Measurements from ENCODE around the gene APBB2. TPM values are rescaled to one million over a fixed set of nuclear protein-coding genes. Genes with fewer than 3 reads are reported as not detected.

Gene APBB2
- total RNA-seq, 4 donors from 2014 or later, result 66.3 to 133 (median 90.2) TPM

DNA sequence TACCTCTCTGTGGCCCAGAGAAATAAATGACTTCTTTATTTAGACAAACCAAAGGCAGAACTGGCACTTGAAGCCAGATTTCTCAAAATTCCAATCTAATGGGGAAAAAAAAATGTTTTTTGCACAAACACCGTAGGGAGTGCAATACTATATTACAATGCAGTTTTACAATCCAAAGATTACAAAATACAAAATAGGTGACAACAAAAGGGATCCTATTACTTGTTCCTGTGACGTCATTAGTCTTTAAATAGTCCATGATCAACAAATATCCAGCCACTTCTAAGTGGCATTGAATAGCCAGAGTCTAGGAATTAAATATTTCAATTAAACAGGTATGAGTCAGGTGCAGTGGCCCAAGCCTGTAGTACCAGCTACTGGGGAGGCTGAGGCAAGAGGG is 3.0 kb upstream of the APBB2 start:
- no peaks in the 10 kb centered on the region for H3K27me3 ChIP-seq
- H3K36me3 ChIP-seq, result no peaks in the 10 kb centered on the region
- ATAC-seq, result no peak
- peaks cover 0 to 36% (median 3%) of the 10 kb centered on the region in 3 donors for H3K4me1 ChIP-seq
- no peak overlapping the region for H3K4me3 ChIP-seq
- H3K9me3 ChIP-seq, result no peaks in the 10 kb centered on the region
- TF ChIP-seq POLR2AphosphoS5 (IDR thresholded peaks at IDR 0.05) (no peak), POLR2A (IDR thresholded peaks at IDR 0.05) (no peak), EP300 (IDR thresholded peaks at IDR 0.05) (no peak)
- TF ChIP-seq, protein P1, sequence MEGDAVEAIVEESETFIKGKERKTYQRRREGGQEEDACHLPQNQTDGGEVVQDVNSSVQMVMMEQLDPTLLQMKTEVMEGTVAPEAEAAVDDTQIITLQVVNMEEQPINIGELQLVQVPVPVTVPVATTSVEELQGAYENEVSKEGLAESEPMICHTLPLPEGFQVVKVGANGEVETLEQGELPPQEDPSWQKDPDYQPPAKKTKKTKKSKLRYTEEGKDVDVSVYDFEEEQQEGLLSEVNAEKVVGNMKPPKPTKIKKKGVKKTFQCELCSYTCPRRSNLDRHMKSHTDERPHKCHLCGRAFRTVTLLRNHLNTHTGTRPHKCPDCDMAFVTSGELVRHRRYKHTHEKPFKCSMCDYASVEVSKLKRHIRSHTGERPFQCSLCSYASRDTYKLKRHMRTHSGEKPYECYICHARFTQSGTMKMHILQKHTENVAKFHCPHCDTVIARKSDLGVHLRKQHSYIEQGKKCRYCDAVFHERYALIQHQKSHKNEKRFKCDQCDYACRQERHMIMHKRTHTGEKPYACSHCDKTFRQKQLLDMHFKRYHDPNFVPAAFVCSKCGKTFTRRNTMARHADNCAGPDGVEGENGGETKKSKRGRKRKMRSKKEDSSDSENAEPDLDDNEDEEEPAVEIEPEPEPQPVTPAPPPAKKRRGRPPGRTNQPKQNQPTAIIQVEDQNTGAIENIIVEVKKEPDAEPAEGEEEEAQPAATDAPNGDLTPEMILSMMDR (IDR thresholded peaks at IDR 0.05), result no peak
- WGBS, 2 donors (ENCODE audit: low coverage in 1 of 2), result 62 to 72% methylated on average over 2 of the region's 2 CpGs
- H3K27ac ChIP-seq, result peak overlapping the region in 2 of 4 donors; percentile 89 to 92

GRCh38 chr4:41217020-41217333 is 2.6 kb upstream of the APBB2 start:
- ATAC-seq, result no peak
- no peak for TF ChIP-seq EP300 (IDR thresholded peaks at IDR 0.05)
- no peak for TF ChIP-seq POLR2AphosphoS5 (IDR thresholded peaks at IDR 0.05)
- TF ChIP-seq, protein P1 (IDR thresholded peaks at IDR 0.05), result no peak
- no peak for TF ChIP-seq POLR2A (IDR thresholded peaks at IDR 0.05)
- Histone ChIP-seq H3K4me1 (peaks cover 0 to 40% (median 3%) of the 10 kb centered on the region in 3 donors), H3K27me3 (no peaks in the 10 kb centered on the region), H3K36me3 (no peaks in the 10 kb centered on the region), H3K27ac (peak overlapping the region; percentile 63 to 92 (median 90)), H3K4me3 (peak overlapping the region; percentile 62 to 66), H3K9me3 (no peaks in the 10 kb centered on the region)
- 11 to 16% methylated on average over 2 of the region's 2 CpGs for whole genome bisulfite sequencing, 2 donors (ENCODE audit: low coverage in 1 of 2)

DNA sequence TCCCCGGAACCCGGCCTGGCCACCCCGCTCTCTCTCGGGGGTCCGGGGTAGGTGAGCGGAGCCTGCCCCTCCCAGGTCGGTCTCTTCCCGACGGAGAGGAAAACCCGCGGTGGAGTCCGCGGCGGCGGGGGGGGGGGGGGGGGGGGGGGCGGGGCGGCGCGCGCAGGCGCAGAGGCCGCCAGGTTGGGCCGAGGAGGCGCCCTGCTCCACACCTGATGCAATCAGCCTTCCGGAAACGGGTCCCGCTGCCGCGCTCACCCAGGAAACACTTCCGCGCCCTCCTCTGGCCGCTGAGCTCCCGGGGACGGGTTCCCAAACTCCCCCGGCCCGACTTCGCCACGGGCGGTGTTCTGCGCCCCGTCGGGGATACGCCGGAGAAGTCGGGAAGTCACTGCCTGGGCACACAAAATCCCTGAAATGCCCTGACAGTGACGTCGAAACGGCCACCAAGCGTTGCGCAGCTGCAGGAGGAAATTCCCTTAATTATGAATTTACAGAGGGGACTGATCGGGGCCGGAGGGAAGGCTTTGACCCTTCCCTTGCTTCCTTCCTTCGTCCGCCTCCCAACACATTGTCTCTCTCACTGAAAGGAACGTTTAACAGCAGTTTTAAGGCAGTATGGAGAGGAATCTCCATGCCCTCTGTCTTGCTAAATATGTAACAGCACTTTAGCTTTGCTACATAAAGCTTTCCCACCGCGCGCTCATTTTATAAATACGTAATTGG is 2.1 kb upstream of the APBB2 start:
- H3K4me1 ChIP-seq, result peaks cover 0 to 45% (median 3%) of the 10 kb centered on the region in 3 donors
- no peaks in the 10 kb centered on the region for H3K9me3 ChIP-seq
- TF ChIP-seq EP300 (IDR thresholded peaks at IDR 0.05), result no peak
- TF ChIP-seq POLR2A (IDR thresholded peaks at IDR 0.05), result peak in 1 of 2 donors; percentile 49
- TF ChIP-seq POLR2AphosphoS5 (IDR thresholded peaks at IDR 0.05), result peak; percentile 57
- TF ChIP-seq, protein P1 (IDR thresholded peaks at IDR 0.05), result peak; percentile 14 to 52 (median 35)
- H3K27ac ChIP-seq, result peak overlapping the region; percentile 63 to 92 (median 90)
- 3% methylated on average over 9 to 10 of the region's 59 CpGs for WGBS, 2 donors (ENCODE audit: low coverage in 1 of 2)
- H3K27me3 ChIP-seq, result no peaks in the 10 kb centered on the region
- peak; percentile 67 for ATAC-seq
- no peaks in the 10 kb centered on the region for H3K36me3 ChIP-seq
- H3K4me3 ChIP-seq, result peak overlapping the region; percentile 62 to 66

DNA sequence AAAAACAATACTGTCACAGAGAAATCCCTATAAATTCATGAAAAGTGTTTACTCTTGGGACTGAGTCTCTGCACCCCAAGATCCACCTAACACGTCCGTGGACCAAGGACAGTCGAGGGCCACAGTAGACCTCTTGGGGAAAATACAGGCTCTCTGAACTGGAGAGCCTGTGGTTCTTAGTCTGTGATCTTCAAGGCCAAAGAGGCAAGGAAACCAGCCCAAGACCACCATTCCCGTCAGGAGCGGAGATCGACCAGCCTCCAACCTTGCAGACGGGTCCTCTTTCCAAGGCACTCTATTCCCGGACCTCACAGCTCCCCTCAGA is 1.6 kb upstream of the APBB2 start:
- no peaks in the 10 kb centered on the region for H3K9me3 ChIP-seq
- no peaks in the 10 kb centered on the region for H3K27me3 ChIP-seq
- peak overlapping the region; percentile 62 to 66 for H3K4me3 ChIP-seq
- no peaks in the 10 kb centered on the region for H3K36me3 ChIP-seq
- peak overlapping the region; percentile 63 to 92 (median 90) for H3K27ac ChIP-seq
- 0 to 16% methylated on average over 1 to 5 of the region's 8 CpGs for WGBS, 2 donors (ENCODE audit: low coverage in 1 of 2)
- H3K4me1 ChIP-seq, result peaks cover 0 to 50% (median 3%) of the 10 kb centered on the region in 3 donors
- ATAC-seq, result no peak
- TF ChIP-seq EP300 (IDR thresholded peaks at IDR 0.05), result no peak
- TF ChIP-seq POLR2AphosphoS5 (IDR thresholded peaks at IDR 0.05), result no peak
- no peak for TF ChIP-seq POLR2A (IDR thresholded peaks at IDR 0.05)
- TF ChIP-seq, protein P1 (IDR thresholded peaks at IDR 0.05), result no peak

GRCh38 chr4:41215155-41215554 is 813 bp upstream of the APBB2 start:
- WGBS, 2 donors (ENCODE audit: low coverage in 1 of 2), result 43 to 68% methylated on average over 2 to 5 of the region's 9 CpGs
- Histone ChIP-seq H3K4me1 (peaks cover 0 to 56% (median 3%) of the 10 kb centered on the region in 3 donors), H3K9me3 (no peaks in the 10 kb centered on the region), H3K27ac (peak overlapping the region in 3 of 4 donors; percentile 76 to 92 (median 89)), H3K4me3 (no peak overlapping the region), H3K36me3 (no peaks in the 10 kb centered on the region), H3K27me3 (no peaks in the 10 kb centered on the region)
- no peak for ATAC-seq
- TF ChIP-seq POLR2AphosphoS5 (IDR thresholded peaks at IDR 0.05) (no peak), POLR2A (IDR thresholded peaks at IDR 0.05) (no peak), EP300 (IDR thresholded peaks at IDR 0.05) (no peak)
- TF ChIP-seq, protein P1 (IDR thresholded peaks at IDR 0.05), result no peak

Data from gastroesophageal sphincter (tissue), 4 donors.